SK-N-SH (cell line): ENCODE results near the gene HLF. TPM values are rescaled to one million over a fixed set of nuclear protein-coding genes. Genes with fewer than 3 reads are reported as not detected.

ENCODE experiments used
- CTCF ChIA-PET: fragments of 300-600, 350-600 bp; formaldehyde crosslinking; extraction: SDS; loops from one replicate; lab custom pipeline; 2021; lab: Yijun Ruan, JAX
- POLR2A ChIA-PET: fragments of 350-600 bp; sonication (Branson Sonifier 250); formaldehyde crosslinking; extraction: SDS; loops from one replicate; lab custom pipeline; 2020; ENCODE audit warnings: antibody characterized with exemption, inconsistent platforms; lab: Yijun Ruan, JAX
- DNase-seq: peaks from one replicate; pipeline ENCODE4 v3.0.0; 2012
- H2AFZ ChIP-seq: fragments of 200-600 bp; sonication (generic); 2 replicates; pipeline ENCODE4 v1.8.1; 2016; ENCODE audit warnings: antibody characterized with exemption, mild to moderate bottlenecking, low read depth
- H3F3A ChIP-seq: fragments of 200-600 bp; sonication (generic); replicated peaks from 2 replicates; pipeline ENCODE3; 2016; ENCODE audit warnings: antibody characterized with exemption, mild to moderate bottlenecking; ENCODE audit not compliant: insufficient read depth
- H3K27ac ChIP-seq, 2 experiments: fragments of 200-500 bp in 1 of 2; fragments of 200-600 bp in 1 of 2; sonication (Bioruptor generic) in 1 of 2; sonication (generic), shearing (Covaris generic) in 1 of 2; 2 replicates each; pipeline versions ENCODE4 v1.5.1 to v1.6.1; 2014 to 2016; ENCODE audit warnings: low read depth in 2 of 2, inconsistent platforms in 1 of 2, low read length in 1 of 2, mild to moderate bottlenecking in 1 of 2, mixed read lengths in 1 of 2
- H3K27me3 ChIP-seq: fragments of 200-600 bp; sonication (generic), shearing (Covaris generic); 2 replicates; pipeline ENCODE4 v1.6.1; 2016; ENCODE audit warnings: mixed run types; ENCODE audit not compliant: insufficient read depth
- H3K36me3 ChIP-seq, 2 experiments: fragments of 200-500 bp in 1 of 2; fragments of 200-600 bp in 1 of 2; sonication (Bioruptor generic) in 1 of 2; sonication (generic) in 1 of 2; replicated peaks in 1 of 2; 2 replicates each; pipeline versions ENCODE3 to v1.5.1; 2014 to 2016; ENCODE audit warnings: low read length in 1 of 2, mild to moderate bottlenecking in 1 of 2; ENCODE audit not compliant: insufficient read depth in 2 of 2, control insufficient read depth in 1 of 2
- H3K4me1 ChIP-seq, 2 experiments: fragments of 200-500 bp in 1 of 2; fragments of 200-600 bp in 1 of 2; sonication (Bioruptor generic) in 1 of 2; sonication (generic), shearing (Covaris generic) in 1 of 2; 2 replicates each; pipeline versions ENCODE4 v1.5.1 to v1.6.1; 2014 to 2016; ENCODE audit warnings: low read depth in 1 of 2, low read length in 1 of 2, mixed run types in 1 of 2; ENCODE audit not compliant: insufficient read depth in 2 of 2, control insufficient read depth in 1 of 2
- H3K4me2 ChIP-seq: fragments of 200-600 bp; sonication (generic), shearing (Covaris generic); 2 replicates; pipeline ENCODE4 v1.6.1; 2017; ENCODE audit warnings: mixed run types
- H3K4me3 ChIP-seq, 2 experiments: fragments of 200-500 bp in 1 of 2; fragments of 200-600 bp in 1 of 2; sonication (Bioruptor generic) in 1 of 2; sonication (generic), shearing (Covaris generic) in 1 of 2; 2 replicates each; pipeline versions ENCODE4 v1.5.1 to v1.8.1; 2014 to 2016; ENCODE audit warnings: low read depth in 2 of 2, inconsistent platforms in 1 of 2, low read length in 1 of 2, mild to moderate bottlenecking in 1 of 2, mixed read lengths in 1 of 2, moderate library complexity in 1 of 2
- H3K79me2 ChIP-seq: fragments of 200-600 bp; sonication (generic); 2 replicates; pipeline ENCODE4 v1.8.1; 2017; ENCODE audit warnings: mild to moderate bottlenecking; ENCODE audit not compliant: insufficient read depth
- H3K9ac ChIP-seq: fragments of 200-600 bp; sonication (generic); 2 replicates; pipeline ENCODE4 v1.6.1; 2017; ENCODE audit warnings: mixed run types
- H3K9me2 ChIP-seq: fragments of 200-600 bp; sonication (generic); 2 replicates; pipeline ENCODE4 v1.6.1; 2017; ENCODE audit warnings: mixed run types
- H3K9me3 ChIP-seq: fragments of 200-600 bp; sonication (generic); 2 replicates; pipeline ENCODE4 v1.6.1; 2017; ENCODE audit warnings: mixed run types, mild to moderate bottlenecking, moderate library complexity
- H4K20me1 ChIP-seq: fragments of 200-600 bp; sonication (generic); 2 replicates; pipeline ENCODE4 v1.6.1; 2017; ENCODE audit warnings: mild to moderate bottlenecking, mixed run types; ENCODE audit not compliant: insufficient read depth
- CHD2 ChIP-seq: fragments of 150-350 bp; IDR thresholded peaks from 2 replicates; pipeline ENCODE4 v1.6.1; 2018; ENCODE audit warnings: low read length; ENCODE audit not compliant: partially characterized antibody
- EZH2phosphoT487 ChIP-seq: fragments of 200-600 bp; sonication (generic); IDR thresholded peaks from 2 replicates; pipeline ENCODE4 v1.6.1; 2017; ENCODE audit warnings: low read depth, mixed run types, mild to moderate bottlenecking, antibody characterized with exemption, moderate library complexity, borderline replicate concordance
- FOXJ3 ChIP-seq: sonication (generic); formaldehyde crosslinking; IDR thresholded peaks from 2 replicates; pipeline ENCODE4 v1.5.1; 2020; ENCODE audit warnings: mild to moderate bottlenecking, missing genetic modification reagents
- FOXM1 ChIP-seq: IDR thresholded peaks from 2 replicates; pipeline ENCODE4 v1.4.0; 2012; ENCODE audit warnings: low read depth, mild to moderate bottlenecking
- GATA2 ChIP-seq: sonication (generic); formaldehyde crosslinking; IDR thresholded peaks from 2 replicates; pipeline ENCODE4 v1.5.0; 2020; ENCODE audit warnings: mild to moderate bottlenecking, missing genetic modification reagents
- MXI1 ChIP-seq: IDR thresholded peaks from 2 replicates; pipeline ENCODE4 v1.6.1; 2012; ENCODE audit warnings: mild to moderate bottlenecking, low read depth, low read length, improper control_type of control experiment
- NFIC ChIP-seq: IDR thresholded peaks from 2 replicates; pipeline ENCODE4 v1.4.0; 2012; ENCODE audit warnings: borderline replicate concordance
- NRF1 ChIP-seq: IDR thresholded peaks from 2 replicates; pipeline ENCODE4 v1.6.1; 2012; ENCODE audit warnings: low read depth, mild to moderate bottlenecking, low read length
- POLR2AphosphoS5 ChIP-seq: IDR thresholded peaks from 2 replicates; pipeline ENCODE4 v1.6.1; 2012; ENCODE audit warnings: low read depth, low read length
- RAD21 ChIP-seq: IDR thresholded peaks from 2 replicates; pipeline ENCODE4 v1.6.1; 2012; ENCODE audit warnings: mild to moderate bottlenecking, low read length
- RCOR1 ChIP-seq: fragments of 150-350 bp; IDR thresholded peaks from 2 replicates; pipeline ENCODE4 v1.6.1; 2017; ENCODE audit warnings: antibody characterized with exemption, low read length
- RXRA ChIP-seq: IDR thresholded peaks from 2 replicates; pipeline ENCODE4 v1.4.0; 2012; ENCODE audit warnings: low read depth, mild to moderate bottlenecking, borderline replicate concordance
- SIN3A ChIP-seq: IDR thresholded peaks from 2 replicates; pipeline ENCODE4 v1.6.1; 2012; ENCODE audit warnings: low read depth, mild to moderate bottlenecking, low read length, moderate library complexity, borderline replicate concordance
- YY1 ChIP-seq: IDR thresholded peaks from 2 replicates; pipeline ENCODE4 v1.4.0; 2012; ENCODE audit warnings: low read depth, mild to moderate bottlenecking
- WGBS: methylation state at CpG from one replicate; pipeline ENCODE4 v1.1.6; 2017; ENCODE audit warnings: low lambda C conversion rate; 5-methylcytosine and 5-hydroxymethylcytosine counted together
- polyA plus RNA-seq, 3 experiments: library from polyadenylated mRNA; depleted of rRNA; stranded (reverse); fragments of >200 nt; gene quantifications; 2 replicates each; pipeline ENCODE4 v1.2.3, GENCODE V29; 2012
- TF ChIP-seq, protein P1 (sequence below): fragments of 150-350 bp; IDR thresholded peaks from 2 replicates; pipeline ENCODE4 v1.6.1; 2016; ENCODE audit warnings: mild to moderate bottlenecking, low read depth, low read length
- TF ChIP-seq, protein P2 (sequence below): IDR thresholded peaks from 2 replicates; pipeline ENCODE4; 2012
- TF ChIP-seq, protein P3 (sequence below): IDR thresholded peaks from 2 replicates; pipeline ENCODE4 v1.4.0; 2012; ENCODE audit warnings: low read depth, borderline replicate concordance
- TF ChIP-seq, protein P4 (sequence below): IDR thresholded peaks from 2 replicates; pipeline ENCODE4 v1.6.1; 2012; ENCODE audit warnings: mild to moderate bottlenecking, low read depth, low read length, moderate library complexity
- TF ChIP-seq, protein P5 (sequence below): fragments of 150-350 bp; IDR thresholded peaks from 2 replicates; pipeline ENCODE4 v1.6.1; 2017; ENCODE audit warnings: antibody characterized with exemption, low read length, low read depth, borderline replicate concordance

HLF gene
- polyA plus RNA-seq, 1 of the 3 experiments (the other 2 are of a cell fraction) = 0.03 TPM

DNA sequence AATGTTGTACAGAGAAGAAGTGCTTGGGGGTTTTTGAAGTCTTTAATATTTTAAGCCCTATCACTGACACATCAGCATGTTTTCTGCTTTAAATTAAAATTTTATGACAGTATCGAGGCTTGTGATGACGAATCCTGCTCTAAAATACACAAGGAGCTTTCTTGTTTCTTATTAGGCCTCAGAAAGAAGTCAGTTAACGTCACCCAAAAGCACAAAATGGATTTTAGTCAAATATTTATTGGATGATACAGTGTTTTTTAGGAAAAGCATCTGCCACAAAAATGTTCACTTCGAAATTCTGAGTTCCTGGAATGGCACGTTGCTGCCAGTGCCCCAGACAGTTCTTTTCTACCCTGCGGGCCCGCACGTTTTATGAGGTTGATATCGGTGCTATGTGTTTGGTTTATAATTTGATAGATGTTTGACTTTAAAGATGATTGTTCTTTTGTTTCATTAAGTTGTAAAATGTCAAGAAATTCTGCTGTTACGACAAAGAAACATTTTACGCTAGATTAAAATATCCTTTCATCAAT lies 57.8 kb downstream of the HLF start:
- DNase-seq = no peak
- no peak overlapping the region for H3K9ac ChIP-seq
- CTCF ChIA-PET = interaction anchor here (2.0 kb wide), 1 partner anchor 27 kb away, joined by 5 read pairs; no protein-coding TSS in a partner anchor

DNA sequence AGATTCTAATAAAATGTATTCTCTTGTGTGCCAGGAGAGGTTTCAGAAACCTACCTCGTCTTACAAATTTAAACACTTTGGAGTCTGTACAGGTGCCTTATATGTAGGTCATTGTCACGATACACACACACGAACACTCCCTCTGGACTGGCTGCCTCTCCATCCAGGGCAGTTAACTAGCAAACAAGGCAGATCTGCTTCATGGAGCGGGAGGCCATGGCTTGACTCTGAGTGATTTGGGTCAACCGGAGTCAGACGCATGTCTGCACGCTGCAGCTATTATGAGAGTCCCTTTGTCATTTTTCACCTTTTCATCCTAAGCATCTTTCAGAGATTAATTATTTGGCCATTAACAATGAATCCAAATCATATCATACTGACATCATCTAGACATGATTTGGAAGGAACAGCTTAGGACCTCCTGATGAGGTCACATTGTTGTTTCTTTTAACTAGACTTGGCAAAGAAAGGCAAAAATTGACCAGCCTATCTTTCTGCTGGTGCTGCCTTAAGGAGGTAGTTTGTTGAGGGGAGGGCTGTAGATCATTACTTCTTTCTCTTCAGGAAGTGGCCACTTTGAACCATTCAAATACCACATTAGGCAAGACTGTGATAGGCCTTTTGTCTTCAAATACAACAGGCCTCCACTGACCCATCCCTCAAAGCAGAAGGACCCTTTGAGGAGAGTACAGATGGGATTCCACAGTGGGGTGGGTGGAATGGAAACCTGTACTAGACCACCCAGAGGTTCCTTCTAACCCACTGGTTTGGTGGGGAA lies 58.9 kb downstream of the HLF start:
- Histone ChIP-seq H3K79me2 (no peaks in the 10 kb centered on the region), H3K9me3 (no peaks in the 10 kb centered on the region), H3F3A (no peaks in the 10 kb centered on the region), H3K4me2 (no peak overlapping the region), H3K9ac (no peak overlapping the region), H3K27ac (no peak overlapping the region), H4K20me1 (no peaks in the 10 kb centered on the region), H2AFZ (no peak overlapping the region), H3K27me3 (no peaks in the 10 kb centered on the region), H3K36me3 (no peaks in the 10 kb centered on the region), H3K4me3 (no peak overlapping the region), H3K4me1 (no peaks in the 10 kb centered on the region), H3K9me2 (no peaks in the 10 kb centered on the region)
- POLR2A ChIA-PET = no interaction called here
- WGBS = 74% methylated on average over 7 of the region's 7 CpGs
- CTCF ChIA-PET = interaction anchor here (1.2 to 2.0 kb wide), 2 partner anchors 15 to 26 kb away, joined by 3 to 5 read pairs; no protein-coding TSS in a partner anchor
- DNase-seq = no peak
- TF ChIP-seq RXRA (no peak), FOXJ3 (no peak), NRF1 (no peak), EZH2phosphoT487 (no peak), NFIC (no peak), YY1 (no peak), GATA2 (CRISPR knock-in tag) (no peak), MXI1 (no peak), FOXM1 (no peak), RAD21 (no peak)
- TF ChIP-seq, protein P1, sequence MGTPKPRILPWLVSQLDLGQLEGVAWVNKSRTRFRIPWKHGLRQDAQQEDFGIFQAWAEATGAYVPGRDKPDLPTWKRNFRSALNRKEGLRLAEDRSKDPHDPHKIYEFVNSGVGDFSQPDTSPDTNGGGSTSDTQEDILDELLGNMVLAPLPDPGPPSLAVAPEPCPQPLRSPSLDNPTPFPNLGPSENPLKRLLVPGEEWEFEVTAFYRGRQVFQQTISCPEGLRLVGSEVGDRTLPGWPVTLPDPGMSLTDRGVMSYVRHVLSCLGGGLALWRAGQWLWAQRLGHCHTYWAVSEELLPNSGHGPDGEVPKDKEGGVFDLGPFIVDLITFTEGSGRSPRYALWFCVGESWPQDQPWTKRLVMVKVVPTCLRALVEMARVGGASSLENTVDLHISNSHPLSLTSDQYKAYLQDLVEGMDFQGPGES = no peak
- TF ChIP-seq, protein P2, sequence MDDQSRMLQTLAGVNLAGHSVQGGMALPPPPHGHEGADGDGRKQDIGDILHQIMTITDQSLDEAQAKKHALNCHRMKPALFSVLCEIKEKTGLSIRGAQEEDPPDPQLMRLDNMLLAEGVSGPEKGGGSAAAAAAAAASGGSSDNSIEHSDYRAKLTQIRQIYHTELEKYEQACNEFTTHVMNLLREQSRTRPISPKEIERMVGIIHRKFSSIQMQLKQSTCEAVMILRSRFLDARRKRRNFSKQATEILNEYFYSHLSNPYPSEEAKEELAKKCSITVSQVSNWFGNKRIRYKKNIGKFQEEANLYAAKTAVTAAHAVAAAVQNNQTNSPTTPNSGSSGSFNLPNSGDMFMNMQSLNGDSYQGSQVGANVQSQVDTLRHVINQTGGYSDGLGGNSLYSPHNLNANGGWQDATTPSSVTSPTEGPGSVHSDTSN = no peak
- TF ChIP-seq, protein P3, sequence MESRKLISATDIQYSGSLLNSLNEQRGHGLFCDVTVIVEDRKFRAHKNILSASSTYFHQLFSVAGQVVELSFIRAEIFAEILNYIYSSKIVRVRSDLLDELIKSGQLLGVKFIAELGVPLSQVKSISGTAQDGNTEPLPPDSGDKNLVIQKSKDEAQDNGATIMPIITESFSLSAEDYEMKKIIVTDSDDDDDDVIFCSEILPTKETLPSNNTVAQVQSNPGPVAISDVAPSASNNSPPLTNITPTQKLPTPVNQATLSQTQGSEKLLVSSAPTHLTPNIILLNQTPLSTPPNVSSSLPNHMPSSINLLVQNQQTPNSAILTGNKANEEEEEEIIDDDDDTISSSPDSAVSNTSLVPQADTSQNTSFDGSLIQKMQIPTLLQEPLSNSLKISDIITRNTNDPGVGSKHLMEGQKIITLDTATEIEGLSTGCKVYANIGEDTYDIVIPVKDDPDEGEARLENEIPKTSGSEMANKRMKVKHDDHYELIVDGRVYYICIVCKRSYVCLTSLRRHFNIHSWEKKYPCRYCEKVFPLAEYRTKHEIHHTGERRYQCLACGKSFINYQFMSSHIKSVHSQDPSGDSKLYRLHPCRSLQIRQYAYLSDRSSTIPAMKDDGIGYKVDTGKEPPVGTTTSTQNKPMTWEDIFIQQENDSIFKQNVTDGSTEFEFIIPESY = no peak
- TF ChIP-seq, protein P4, sequence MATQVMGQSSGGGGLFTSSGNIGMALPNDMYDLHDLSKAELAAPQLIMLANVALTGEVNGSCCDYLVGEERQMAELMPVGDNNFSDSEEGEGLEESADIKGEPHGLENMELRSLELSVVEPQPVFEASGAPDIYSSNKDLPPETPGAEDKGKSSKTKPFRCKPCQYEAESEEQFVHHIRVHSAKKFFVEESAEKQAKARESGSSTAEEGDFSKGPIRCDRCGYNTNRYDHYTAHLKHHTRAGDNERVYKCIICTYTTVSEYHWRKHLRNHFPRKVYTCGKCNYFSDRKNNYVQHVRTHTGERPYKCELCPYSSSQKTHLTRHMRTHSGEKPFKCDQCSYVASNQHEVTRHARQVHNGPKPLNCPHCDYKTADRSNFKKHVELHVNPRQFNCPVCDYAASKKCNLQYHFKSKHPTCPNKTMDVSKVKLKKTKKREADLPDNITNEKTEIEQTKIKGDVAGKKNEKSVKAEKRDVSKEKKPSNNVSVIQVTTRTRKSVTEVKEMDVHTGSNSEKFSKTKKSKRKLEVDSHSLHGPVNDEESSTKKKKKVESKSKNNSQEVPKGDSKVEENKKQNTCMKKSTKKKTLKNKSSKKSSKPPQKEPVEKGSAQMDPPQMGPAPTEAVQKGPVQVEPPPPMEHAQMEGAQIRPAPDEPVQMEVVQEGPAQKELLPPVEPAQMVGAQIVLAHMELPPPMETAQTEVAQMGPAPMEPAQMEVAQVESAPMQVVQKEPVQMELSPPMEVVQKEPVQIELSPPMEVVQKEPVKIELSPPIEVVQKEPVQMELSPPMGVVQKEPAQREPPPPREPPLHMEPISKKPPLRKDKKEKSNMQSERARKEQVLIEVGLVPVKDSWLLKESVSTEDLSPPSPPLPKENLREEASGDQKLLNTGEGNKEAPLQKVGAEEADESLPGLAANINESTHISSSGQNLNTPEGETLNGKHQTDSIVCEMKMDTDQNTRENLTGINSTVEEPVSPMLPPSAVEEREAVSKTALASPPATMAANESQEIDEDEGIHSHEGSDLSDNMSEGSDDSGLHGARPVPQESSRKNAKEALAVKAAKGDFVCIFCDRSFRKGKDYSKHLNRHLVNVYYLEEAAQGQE = no peak

More for the DNA sequence above, 57.8 kb downstream of the HLF start:
- Histone ChIP-seq H3K9me2 (no peaks in the 10 kb centered on the region), H3K4me2 (no peak overlapping the region), H3K79me2 (no peaks in the 10 kb centered on the region), H3K36me3 (no peaks in the 10 kb centered on the region), H4K20me1 (no peaks in the 10 kb centered on the region), H3K27me3 (no peaks in the 10 kb centered on the region), H3K27ac (no peak overlapping the region), H3F3A (no peaks in the 10 kb centered on the region), H3K4me3 (no peak overlapping the region), H2AFZ (no peak overlapping the region), H3K9me3 (no peaks in the 10 kb centered on the region), H3K4me1 (no peaks in the 10 kb centered on the region)
- POLR2A ChIA-PET = no interaction called here
- 73% methylated on average over 11 of the region's 11 CpGs for WGBS
- TF ChIP-seq POLR2AphosphoS5 (no peak), CHD2 (no peak), RCOR1 (no peak), YY1 (no peak), SIN3A (no peak)
- TF ChIP-seq, protein P5, sequence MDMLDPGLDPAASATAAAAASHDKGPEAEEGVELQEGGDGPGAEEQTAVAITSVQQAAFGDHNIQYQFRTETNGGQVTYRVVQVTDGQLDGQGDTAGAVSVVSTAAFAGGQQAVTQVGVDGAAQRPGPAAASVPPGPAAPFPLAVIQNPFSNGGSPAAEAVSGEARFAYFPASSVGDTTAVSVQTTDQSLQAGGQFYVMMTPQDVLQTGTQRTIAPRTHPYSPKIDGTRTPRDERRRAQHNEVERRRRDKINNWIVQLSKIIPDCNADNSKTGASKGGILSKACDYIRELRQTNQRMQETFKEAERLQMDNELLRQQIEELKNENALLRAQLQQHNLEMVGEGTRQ = no peak
